Kidney tubule cell (primary cell): ENCODE data around the gene TBCK.

Experiments used
- DNase-seq: peaks from one replicate; pipeline ENCODE4 v3.0.0-alpha.2; 2018; ENCODE audit warnings: low spot score

TBCK gene

DNA sequence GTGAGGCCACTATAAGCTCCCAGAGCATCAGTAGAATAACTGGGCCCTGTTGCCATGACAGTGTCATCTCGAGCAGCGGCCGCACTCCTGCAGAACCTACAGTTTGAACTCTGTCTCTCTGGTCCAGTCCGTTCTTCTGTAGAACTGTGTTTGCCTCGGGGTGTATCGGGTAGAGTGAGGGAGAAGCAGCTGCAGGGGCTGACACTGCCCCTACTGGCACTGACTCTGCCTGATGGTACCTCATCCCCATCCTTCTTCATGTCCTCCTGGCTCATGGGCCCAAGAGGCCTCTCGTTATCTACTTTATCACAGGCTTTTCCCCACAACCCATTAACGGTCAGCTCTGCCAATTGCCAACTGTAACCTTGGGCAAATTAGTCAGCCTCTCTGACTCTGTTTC is 324.3 kb downstream of the TBCK start:
- no peak for DNase-seq
